Left lung (tissue), 10 donors: ENCODE measurements around the gene SLC35B3. TPM values are rescaled to one million over a fixed set of nuclear protein-coding genes. Genes with fewer than 3 reads are reported as not detected.
"Not testable (repeated sequence)": the region's sequence is repeated elsewhere in the genome, so short reads cannot be mapped to it uniquely, and the experiment has no call there.

Experiments used
- ATAC-seq: fragments of 200-7000 bp; cut with Tn5 transposase; one replicate; pipeline ENCODE4 v1.9.1; 2020; ENCODE audit warnings: moderate library complexity
- DNase-seq, 4 donors: peaks; one replicate each; pipeline ENCODE4 v3.0.0-alpha.2; 2013 to 2020
- H3K27ac ChIP-seq, 2 donors: fragments of 200-600 bp; sonication (generic) in 1 of 2; one replicate each; pipeline versions ENCODE4 v1.5.0 to v1.8.0; 2020 to 2021
- H3K27me3 ChIP-seq, 2 donors: fragments of 200-600 bp; sonication (generic) in 1 of 2; one replicate each; pipeline versions ENCODE4 v1.5.0 to v1.8.0; 2020 to 2021
- H3K36me3 ChIP-seq, 2 donors: fragments of 200-600 bp; sonication (generic) in 1 of 2; one replicate each; pipeline versions ENCODE4 v1.5.0 to v1.8.0; 2020 to 2021
- H3K4me1 ChIP-seq, 2 donors: fragments of 200-600 bp; one replicate each; pipeline ENCODE4 v1.8.0; 2021
- H3K4me3 ChIP-seq, 2 donors: fragments of 200-600 bp; sonication (generic) in 1 of 2; one replicate each; pipeline versions ENCODE4 v1.5.0 to v1.8.0; 2020 to 2021; ENCODE audit warnings: mild to moderate bottlenecking in 1 of 2
- H3K9me3 ChIP-seq, 2 donors: fragments of 200-600 bp; sonication (generic) in 1 of 2; one replicate each; pipeline versions ENCODE4 v1.5.0 to v1.8.0; 2020 to 2021
- intact Hi-C, 2 donors: fragments of 100-400 bp; cut with DNase I; formaldehyde crosslinking; loops; one replicate each; pipeline versions ENCODE4 v1.11.2 to v1.14.2; 2022
- polyA plus RNA-seq, 6 donors: library from polyadenylated mRNA; unstranded; fragments of 120-200 nt; gene quantifications; one replicate each; pipeline ENCODE4 v1.2.1, GENCODE V29; 2013; ENCODE audit not compliant: insufficient read length in 6 of 6
- total RNA-seq, 2 donors: library from RNA; stranded (reverse); fragmentation: NEBNext Ultra II Directional; extraction: Animal tissue kit (Norgen Biotek cat#: 25700); gene quantifications; one replicate each; pipeline ENCODE4 v1.2.1, GENCODE V29; 2021
- TF ChIP-seq, protein P1 (sequence below), 2 donors: fragments of 200-600 bp; sonication (generic) in 1 of 2; IDR thresholded peaks; one replicate each; pipeline versions ENCODE4 v1.5.0 to v1.8.0; 2021; ENCODE audit warnings: antibody characterized with exemption in 2 of 2
- donor health status: DM: no; HTN: yes; CAD: no.
- donor health status: DM: no; HTN: no; CAD: no.

The SLC35B3 gene
- total and polyA plus RNA-seq, 8 donors = 21.6 to 33.7 (median 31.2) TPM

DNA sequence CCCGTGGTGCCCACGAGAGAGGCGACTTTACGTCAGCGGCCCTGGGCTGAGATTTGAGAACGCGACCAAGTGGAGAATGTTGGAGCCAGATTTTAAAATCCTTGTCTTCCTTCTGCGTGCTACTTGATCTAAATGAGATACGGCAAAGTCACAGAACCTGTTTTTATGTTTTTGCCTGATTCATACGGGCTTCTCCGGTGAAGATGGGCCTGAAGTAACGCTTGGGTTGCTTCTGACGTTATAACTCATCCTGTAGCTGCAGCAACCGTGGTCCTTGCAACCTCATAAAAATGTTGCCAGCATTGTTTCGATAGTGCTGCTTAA lies 462 bp upstream of the SLC35B3 start:
- H3K4me3 ChIP-seq = peak overlapping the region; percentile 72 to 84
- H3K4me1 ChIP-seq = peaks cover 0 to 28% of the 10 kb centered on the region in 2 donors
- no peaks in the 10 kb centered on the region for H3K9me3 ChIP-seq
- no peaks in the 10 kb centered on the region for H3K36me3 ChIP-seq
- no peaks in the 10 kb centered on the region for H3K27me3 ChIP-seq
- DNase-seq (no peak), ATAC-seq (peak; percentile 12)
- TF ChIP-seq, protein P1, sequence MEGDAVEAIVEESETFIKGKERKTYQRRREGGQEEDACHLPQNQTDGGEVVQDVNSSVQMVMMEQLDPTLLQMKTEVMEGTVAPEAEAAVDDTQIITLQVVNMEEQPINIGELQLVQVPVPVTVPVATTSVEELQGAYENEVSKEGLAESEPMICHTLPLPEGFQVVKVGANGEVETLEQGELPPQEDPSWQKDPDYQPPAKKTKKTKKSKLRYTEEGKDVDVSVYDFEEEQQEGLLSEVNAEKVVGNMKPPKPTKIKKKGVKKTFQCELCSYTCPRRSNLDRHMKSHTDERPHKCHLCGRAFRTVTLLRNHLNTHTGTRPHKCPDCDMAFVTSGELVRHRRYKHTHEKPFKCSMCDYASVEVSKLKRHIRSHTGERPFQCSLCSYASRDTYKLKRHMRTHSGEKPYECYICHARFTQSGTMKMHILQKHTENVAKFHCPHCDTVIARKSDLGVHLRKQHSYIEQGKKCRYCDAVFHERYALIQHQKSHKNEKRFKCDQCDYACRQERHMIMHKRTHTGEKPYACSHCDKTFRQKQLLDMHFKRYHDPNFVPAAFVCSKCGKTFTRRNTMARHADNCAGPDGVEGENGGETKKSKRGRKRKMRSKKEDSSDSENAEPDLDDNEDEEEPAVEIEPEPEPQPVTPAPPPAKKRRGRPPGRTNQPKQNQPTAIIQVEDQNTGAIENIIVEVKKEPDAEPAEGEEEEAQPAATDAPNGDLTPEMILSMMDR (IDR thresholded peaks at IDR 0.05) = no peak
- H3K27ac ChIP-seq = peak overlapping the region; percentile 89 to 91
- intact Hi-C loops = no loop called here

DNA sequence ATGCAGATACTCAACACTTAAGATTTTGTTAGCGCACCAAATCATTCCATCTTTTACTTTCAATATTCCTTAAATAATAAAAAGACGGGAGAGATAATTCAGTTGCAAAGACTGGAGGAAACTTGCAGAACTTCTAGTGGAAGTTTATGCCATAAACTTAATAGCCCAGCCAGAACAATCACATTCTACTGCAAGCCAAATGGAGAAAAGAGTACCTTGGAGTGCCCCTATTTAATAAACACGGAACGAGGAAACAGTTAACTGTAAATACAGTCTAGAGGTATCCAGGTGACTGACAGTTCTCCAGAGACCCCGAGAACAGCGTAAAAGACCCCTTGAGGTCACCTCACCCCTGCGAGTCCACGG lies 635 bp downstream of the SLC35B3 start:
- no peaks in the 10 kb centered on the region for H3K27me3 ChIP-seq
- H3K9me3 ChIP-seq = no peaks in the 10 kb centered on the region
- DNase-seq (no peak), ATAC-seq (peak; percentile 29)
- H3K4me3 ChIP-seq = peak overlapping the region; percentile 72 to 84
- TF ChIP-seq, protein P1 (IDR thresholded peaks at IDR 0.05) = no peak
- intact Hi-C loops = no loop called here
- H3K36me3 ChIP-seq = peaks cover 0 to 2% of the 10 kb centered on the region in 2 donors
- peak overlapping the region; percentile 89 to 91 for H3K27ac ChIP-seq
- H3K4me1 ChIP-seq = peaks cover 0 to 28% of the 10 kb centered on the region in 2 donors

DNA sequence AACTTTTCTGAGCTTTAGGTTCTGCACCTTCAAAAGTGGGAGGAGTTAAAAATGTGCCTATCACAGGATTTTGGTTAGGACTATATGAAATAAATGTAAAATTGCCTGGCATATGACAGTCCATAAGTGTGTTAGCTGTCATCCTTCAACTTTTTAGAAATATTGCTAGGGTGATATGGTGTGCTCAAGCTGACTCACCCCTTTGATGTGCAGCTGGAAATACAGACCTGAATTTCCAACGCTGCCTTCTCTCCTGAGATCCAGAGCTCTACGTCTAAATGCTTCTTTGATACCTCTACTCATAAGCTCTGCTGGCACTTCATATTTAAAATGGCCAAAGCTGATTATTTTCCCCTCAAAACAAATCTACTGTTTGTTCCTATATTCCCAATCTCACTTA lies 2.7 kb downstream of the SLC35B3 start:
- ATAC-seq = no peak
- Histone ChIP-seq H3K36me3 (peaks cover 0 to 23% of the 10 kb centered on the region in 2 donors), H3K4me1 (peaks cover 0 to 28% of the 10 kb centered on the region in 2 donors), H3K27me3 (no peaks in the 10 kb centered on the region), H3K4me3 (no peak overlapping the region), H3K9me3 (no peaks in the 10 kb centered on the region), H3K27ac (no peak overlapping the region)
- TF ChIP-seq, protein P1 (IDR thresholded peaks at IDR 0.05) = no peak
- intact Hi-C loops = no loop called here
- no peak for DNase-seq

DNA sequence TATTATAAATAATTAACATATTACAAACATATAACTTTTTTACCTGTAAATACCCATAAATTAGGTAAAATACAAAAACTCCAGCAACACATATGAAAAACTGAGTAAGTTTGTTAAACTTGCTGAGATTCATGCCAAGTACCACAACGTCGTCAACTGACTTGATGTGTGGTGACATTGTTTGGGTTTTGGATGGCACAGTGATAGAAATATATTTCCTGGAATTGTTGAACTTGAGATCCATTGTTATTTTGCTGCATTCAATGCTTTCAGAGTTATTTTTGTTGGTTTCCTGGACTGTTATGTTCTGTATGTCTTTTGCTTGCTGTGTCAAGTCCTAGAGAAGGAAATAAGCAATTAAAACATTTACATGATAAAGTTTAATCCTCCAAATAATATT lies 5.5 kb downstream of the SLC35B3 start:
- Histone ChIP-seq H3K4me3 (no peak overlapping the region), H3K27me3 (no peaks in the 10 kb centered on the region), H3K9me3 (no peaks in the 10 kb centered on the region), H3K4me1 (peaks cover 0 to 22% of the 10 kb centered on the region in 2 donors), H3K27ac (no peak overlapping the region), H3K36me3 (peaks cover 0 to 51% of the 10 kb centered on the region in 2 donors)
- TF ChIP-seq, protein P1 (IDR thresholded peaks at IDR 0.05) = no peak
- ATAC-seq (no peak), DNase-seq (no peak)
- intact Hi-C loops = no loop called here

DNA sequence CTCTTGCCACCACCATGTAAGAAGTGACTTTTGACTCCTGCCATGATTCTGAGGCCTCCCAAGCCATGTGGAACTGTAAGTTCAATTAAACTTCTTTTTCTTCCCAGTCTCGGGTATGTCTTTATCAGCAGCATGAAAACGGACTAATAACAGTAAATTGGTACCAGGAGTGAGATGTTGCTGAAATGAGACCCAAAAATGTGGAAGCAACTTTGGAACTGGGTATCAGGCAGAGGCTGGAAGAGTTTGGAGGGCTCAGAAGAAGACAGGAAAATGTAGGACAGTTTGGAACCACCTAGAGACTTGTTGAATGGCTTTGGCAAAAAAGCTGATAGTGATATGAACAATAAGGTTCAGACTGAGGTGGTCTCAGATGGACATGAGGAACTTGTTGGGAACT lies 8.8 kb downstream of the SLC35B3 start:
- H3K36me3 ChIP-seq = peaks cover 0 to 70% of the 10 kb centered on the region in 2 donors
- H3K4me1 ChIP-seq, intact Hi-C loops, H3K4me3 ChIP-seq, H3K9me3 ChIP-seq, H3K27me3 ChIP-seq, ATAC-seq, DNase-seq, H3K27ac ChIP-seq: not testable (repeated sequence)

DNA sequence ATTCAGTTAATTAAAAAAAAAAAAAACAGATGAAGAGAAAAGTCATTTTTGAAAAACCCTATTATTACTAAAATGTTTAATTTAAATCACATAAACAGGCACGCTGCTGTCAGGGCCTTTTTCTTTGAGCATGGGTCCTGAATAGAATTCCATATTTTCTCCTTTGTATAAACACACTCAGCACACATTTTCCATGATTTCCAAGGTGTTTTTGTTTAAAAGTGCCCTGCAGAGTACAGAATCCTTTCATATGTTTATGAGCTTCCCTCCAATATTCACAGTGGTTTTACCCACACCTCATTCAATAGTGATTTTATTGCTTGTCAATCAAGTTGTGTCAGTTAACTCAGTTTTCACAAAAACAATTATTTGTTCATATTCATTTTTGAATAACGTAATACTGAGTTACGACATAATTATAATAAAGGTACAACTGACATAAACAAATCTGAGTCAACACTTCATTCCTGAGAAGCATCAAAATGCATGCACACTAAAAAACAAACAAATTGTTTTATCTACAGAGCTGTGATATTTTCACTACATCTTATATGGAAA lies 15.2 kb downstream of the SLC35B3 start:
- ATAC-seq (no peak), DNase-seq (no peak)
- Histone ChIP-seq H3K4me3 (no peak overlapping the region), H3K4me1 (no peaks in the 10 kb centered on the region), H3K27ac (no peak overlapping the region), H3K9me3 (no peaks in the 10 kb centered on the region), H3K36me3 (peaks cover 0 to 73% of the 10 kb centered on the region in 2 donors), H3K27me3 (no peaks in the 10 kb centered on the region)
- intact Hi-C loops = no loop called here
- TF ChIP-seq, protein P1 (IDR thresholded peaks at IDR 0.05) = no peak
